K562 (cell line): ENCODE measurements around the gene LMAN1L. TPM values are rescaled to one million over a fixed set of nuclear protein-coding genes. Genes with fewer than 3 reads are reported as not detected.

ENCODE experiments used
- ILK ChIP-seq: fragments of 450-650 bp; IDR thresholded peaks from 2 replicates; pipeline ENCODE4 v1.6.1; 2016; ENCODE audit warnings: missing genetic modification characterization, low read depth, mild to moderate bottlenecking, missing compliant biosample characterization, moderate library complexity, borderline replicate concordance
- ZNF282 ChIP-seq: sonication (generic); formaldehyde crosslinking; IDR thresholded peaks from 2 replicates; pipeline ENCODE4 v1.8.1; 2023; ENCODE audit warnings: missing genetic modification reagents
- polyA plus RNA-seq, 8 experiments: library from polyadenylated mRNA; depleted of rRNA in 4 of 8; stranded (reverse) in 5 of 8; unstranded in 3 of 8; fragments of >200 nt; fragmentation: Nextera tagmentation in 2 of 8; fragmentation: Illumina TruSeq in 1 of 8; extraction: Ambion mirVana in 2 of 8; extraction: Trizol in 1 of 8; gene quantifications; 2 replicates each; pipeline versions ENCODE4 v1.2.1 to v1.2.3, GENCODE V29; 2011 to 2014; ENCODE audit warnings: inconsistent platforms in 1 of 8, missing spikeins in 1 of 8
- total RNA-seq, 7 experiments: library from RNA; depleted of rRNA in 6 of 7; stranded (reverse); fragments of >200 nt in 6 of 7; fragmentation: Illumina TruSeq in 2 of 7; extraction: Trizol in 2 of 7; gene quantifications; 2 replicates each; pipeline versions ENCODE4 v1.2.1 to v1.2.3, GENCODE V29; 2011 to 2021; ENCODE audit warnings: low replicate concordance in 1 of 7
- TF ChIP-seq, protein P1 (sequence below): fragments of 200-800 bp; sonication (Bioruptor generic); IDR thresholded peaks from 2 replicates; pipeline ENCODE4 v1.6.1; 2017; ENCODE audit warnings: missing genetic modification characterization, missing compliant biosample characterization
- TF ChIP-seq, protein P2 (sequence below): sonication (generic); formaldehyde crosslinking; IDR thresholded peaks from 2 replicates; pipeline ENCODE4 v1.9.0; 2022; ENCODE audit warnings: mild to moderate bottlenecking, missing genetic modification reagents
- TF ChIP-seq, protein P3 (sequence below): fragments of 450-650 bp; IDR thresholded peaks from 2 replicates; pipeline ENCODE4 v1.6.1; 2017; ENCODE audit warnings: antibody characterized with exemption, mild to moderate bottlenecking

Gene LMAN1L
- total and polyA plus RNA-seq, 9 of the 15 experiments (the other 6 are each of a cell fraction or from before 2014, with no cell fraction given) = not detected

DNA sequence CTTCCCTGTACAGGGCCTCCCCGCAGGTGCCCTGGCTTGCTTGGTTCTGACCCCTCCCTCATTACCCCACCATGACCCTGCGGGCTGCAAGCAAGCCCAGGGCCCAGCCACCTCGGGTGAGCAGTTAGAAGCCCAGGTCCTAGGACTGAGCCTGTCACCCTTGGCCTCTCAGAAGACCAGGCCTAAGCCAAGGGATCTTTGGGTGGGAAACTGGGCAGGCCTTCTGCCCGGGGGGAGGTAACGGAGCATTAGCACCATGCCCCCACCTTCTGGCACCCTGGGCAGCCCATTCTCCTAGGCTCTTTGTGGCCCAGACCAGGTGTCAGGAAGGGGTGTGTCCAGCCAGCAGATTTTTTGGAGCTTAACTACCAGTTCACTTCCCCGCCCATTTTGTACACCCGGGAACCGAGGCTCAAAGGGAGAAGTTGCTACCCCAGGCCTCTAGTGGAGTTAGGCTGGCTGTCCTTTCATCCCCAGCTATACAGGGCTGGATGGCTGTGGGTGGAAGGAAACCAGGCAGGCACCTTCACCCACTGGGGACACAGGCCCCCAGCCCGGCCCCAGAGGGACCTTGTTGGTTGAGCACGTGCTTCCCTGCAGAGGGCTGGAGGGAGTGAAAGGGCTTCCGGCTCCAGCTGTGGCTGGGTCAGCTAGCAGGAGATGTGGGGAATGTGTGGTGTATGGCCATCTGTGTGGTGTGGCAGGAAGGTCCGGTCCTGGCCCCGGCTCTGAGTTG is 29.4 kb upstream of the LMAN1L start (continued):
- TF ChIP-seq, protein P1, sequence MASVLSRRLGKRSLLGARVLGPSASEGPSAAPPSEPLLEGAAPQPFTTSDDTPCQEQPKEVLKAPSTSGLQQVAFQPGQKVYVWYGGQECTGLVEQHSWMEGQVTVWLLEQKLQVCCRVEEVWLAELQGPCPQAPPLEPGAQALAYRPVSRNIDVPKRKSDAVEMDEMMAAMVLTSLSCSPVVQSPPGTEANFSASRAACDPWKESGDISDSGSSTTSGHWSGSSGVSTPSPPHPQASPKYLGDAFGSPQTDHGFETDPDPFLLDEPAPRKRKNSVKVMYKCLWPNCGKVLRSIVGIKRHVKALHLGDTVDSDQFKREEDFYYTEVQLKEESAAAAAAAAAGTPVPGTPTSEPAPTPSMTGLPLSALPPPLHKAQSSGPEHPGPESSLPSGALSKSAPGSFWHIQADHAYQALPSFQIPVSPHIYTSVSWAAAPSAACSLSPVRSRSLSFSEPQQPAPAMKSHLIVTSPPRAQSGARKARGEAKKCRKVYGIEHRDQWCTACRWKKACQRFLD (CRISPR knock-in tag) = peak; percentile 50; the same call in 1 of the 2 replicates
- TF ChIP-seq, protein P2, sequence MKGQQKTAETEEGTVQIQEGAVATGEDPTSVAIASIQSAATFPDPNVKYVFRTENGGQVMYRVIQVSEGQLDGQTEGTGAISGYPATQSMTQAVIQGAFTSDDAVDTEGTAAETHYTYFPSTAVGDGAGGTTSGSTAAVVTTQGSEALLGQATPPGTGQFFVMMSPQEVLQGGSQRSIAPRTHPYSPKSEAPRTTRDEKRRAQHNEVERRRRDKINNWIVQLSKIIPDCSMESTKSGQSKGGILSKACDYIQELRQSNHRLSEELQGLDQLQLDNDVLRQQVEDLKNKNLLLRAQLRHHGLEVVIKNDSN = peak; percentile 40; the same call in 1 of the 2 replicates
- TF ChIP-seq, protein P3, sequence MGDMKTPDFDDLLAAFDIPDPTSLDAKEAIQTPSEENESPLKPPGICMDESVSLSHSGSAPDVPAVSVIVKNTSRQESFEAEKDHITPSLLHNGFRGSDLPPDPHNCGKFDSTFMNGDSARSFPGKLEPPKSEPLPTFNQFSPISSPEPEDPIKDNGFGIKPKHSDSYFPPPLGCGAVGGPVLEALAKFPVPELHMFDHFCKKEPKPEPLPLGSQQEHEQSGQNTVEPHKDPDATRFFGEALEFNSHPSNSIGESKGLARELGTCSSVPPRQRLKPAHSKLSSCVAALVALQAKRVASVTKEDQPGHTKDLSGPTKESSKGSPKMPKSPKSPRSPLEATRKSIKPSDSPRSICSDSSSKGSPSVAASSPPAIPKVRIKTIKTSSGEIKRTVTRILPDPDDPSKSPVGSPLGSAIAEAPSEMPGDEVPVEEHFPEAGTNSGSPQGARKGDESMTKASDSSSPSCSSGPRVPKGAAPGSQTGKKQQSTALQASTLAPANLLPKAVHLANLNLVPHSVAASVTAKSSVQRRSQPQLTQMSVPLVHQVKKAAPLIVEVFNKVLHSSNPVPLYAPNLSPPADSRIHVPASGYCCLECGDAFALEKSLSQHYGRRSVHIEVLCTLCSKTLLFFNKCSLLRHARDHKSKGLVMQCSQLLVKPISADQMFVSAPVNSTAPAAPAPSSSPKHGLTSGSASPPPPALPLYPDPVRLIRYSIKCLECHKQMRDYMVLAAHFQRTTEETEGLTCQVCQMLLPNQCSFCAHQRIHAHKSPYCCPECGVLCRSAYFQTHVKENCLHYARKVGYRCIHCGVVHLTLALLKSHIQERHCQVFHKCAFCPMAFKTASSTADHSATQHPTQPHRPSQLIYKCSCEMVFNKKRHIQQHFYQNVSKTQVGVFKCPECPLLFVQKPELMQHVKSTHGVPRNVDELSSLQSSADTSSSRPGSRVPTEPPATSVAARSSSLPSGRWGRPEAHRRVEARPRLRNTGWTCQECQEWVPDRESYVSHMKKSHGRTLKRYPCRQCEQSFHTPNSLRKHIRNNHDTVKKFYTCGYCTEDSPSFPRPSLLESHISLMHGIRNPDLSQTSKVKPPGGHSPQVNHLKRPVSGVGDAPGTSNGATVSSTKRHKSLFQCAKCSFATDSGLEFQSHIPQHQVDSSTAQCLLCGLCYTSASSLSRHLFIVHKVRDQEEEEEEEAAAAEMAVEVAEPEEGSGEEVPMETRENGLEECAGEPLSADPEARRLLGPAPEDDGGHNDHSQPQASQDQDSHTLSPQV = peak; percentile 82
- no peak for TF ChIP-seq ILK (tag)
- TF ChIP-seq ZNF282 (CRISPR knock-in tag) = no peak
- TF ChIP-seq, all 486 proteins: peak for 29
